GM12872 (cell line): ENCODE measurements around the gene IFIT5.

Experiments
- TF ChIP-seq, protein P1 (sequence below): IDR thresholded peaks from 3 replicates; pipeline ENCODE4 v1.5.1; 2011; ENCODE audit warnings: low read depth, mild to moderate bottlenecking, low read length, moderate library complexity; ENCODE audit not compliant: insufficient read depth

Gene IFIT5

DNA sequence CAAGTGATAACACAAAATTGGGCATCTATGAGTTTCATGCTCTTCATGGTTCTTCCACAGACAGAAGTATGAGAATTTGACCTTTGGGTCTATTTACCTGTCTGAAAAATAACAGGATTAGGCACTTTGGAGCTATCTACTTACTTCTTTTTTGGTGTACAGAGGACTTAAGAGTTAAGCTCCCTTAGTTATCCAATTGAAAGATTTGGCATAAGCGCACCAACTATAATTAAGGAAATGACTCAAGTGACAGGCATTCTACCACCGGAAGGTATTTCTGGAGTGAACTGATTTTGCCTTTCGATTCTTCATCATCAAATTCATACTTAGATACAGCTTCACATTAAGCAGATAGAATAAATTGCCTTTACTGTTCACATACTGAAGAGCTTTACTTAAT is 43.9 kb downstream of the IFIT5 start:
- TF ChIP-seq, protein P1, sequence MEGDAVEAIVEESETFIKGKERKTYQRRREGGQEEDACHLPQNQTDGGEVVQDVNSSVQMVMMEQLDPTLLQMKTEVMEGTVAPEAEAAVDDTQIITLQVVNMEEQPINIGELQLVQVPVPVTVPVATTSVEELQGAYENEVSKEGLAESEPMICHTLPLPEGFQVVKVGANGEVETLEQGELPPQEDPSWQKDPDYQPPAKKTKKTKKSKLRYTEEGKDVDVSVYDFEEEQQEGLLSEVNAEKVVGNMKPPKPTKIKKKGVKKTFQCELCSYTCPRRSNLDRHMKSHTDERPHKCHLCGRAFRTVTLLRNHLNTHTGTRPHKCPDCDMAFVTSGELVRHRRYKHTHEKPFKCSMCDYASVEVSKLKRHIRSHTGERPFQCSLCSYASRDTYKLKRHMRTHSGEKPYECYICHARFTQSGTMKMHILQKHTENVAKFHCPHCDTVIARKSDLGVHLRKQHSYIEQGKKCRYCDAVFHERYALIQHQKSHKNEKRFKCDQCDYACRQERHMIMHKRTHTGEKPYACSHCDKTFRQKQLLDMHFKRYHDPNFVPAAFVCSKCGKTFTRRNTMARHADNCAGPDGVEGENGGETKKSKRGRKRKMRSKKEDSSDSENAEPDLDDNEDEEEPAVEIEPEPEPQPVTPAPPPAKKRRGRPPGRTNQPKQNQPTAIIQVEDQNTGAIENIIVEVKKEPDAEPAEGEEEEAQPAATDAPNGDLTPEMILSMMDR: no peak

DNA sequence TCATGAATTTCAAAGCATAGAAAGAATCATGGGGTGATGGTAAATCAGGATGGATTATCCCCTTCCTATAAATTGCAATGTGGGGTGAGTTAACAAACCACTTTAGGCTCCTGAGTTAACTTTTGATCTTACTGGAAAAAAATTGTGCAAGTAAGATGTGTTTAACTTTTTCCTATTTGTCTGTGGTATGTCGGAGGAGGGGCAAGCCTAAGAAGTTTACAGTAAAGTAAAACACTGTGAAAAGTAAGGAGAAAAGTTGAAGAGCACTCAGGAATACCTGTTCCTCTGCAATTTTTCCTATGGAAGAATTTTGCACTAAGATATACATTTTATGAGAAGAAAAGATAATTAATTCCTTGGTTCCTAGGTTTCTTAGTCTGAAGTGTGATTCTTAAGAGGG is 44.4 kb downstream of the IFIT5 start:
- TF ChIP-seq, protein P1: no peak

DNA sequence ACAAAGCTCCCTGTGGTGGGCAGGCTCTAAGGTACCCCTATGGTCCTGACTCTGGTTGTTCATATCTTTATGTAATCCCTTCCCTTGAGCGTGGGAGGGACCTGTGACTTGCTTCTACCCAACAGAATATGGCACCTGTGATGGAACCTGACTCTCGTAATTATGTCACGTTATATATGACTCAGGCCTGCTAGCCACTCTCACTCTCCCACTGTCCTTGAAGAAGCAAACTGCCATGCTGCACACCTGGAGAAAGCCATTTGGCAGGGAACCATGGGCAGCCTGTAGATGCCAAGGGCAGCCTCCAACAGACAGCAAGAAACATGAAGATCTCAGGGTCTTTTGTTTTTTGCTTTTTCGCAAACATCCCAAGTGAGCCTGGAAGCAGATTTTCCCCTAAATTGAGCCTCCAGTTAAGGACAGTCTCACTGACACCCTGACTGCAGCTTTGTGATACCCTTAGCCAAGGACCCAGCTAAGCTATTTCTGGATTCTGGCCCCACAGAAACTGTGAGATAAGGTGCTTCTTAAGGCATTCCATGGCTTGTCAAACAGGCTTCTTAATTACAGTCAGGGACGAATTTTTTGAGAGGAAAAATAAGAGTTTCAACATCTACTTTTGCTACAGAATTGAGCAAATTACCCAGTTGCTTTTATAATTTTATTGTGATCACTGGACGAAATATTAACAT is 49.6 kb downstream of the IFIT5 start:
- TF ChIP-seq, protein P1: no peak

DNA sequence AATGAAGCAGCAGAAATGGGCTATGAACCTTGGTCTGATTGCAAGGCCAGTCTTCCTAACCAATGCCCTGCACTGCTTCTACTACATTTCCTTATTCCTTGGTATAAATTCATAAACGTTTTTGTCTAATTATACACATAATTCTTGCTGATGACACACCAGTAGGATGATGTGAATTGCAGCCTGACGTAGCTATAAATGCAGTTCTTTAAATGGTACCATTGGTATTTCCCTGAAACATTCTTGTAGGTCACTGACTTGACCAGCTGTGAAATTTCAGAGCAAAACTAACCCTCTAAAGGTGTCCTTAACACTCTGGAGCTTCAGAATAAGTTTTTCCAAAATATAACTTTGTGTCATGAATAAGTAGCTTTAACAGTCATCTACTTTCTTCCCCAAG is 50.8 kb downstream of the IFIT5 start:
- TF ChIP-seq, protein P1: no peak

DNA sequence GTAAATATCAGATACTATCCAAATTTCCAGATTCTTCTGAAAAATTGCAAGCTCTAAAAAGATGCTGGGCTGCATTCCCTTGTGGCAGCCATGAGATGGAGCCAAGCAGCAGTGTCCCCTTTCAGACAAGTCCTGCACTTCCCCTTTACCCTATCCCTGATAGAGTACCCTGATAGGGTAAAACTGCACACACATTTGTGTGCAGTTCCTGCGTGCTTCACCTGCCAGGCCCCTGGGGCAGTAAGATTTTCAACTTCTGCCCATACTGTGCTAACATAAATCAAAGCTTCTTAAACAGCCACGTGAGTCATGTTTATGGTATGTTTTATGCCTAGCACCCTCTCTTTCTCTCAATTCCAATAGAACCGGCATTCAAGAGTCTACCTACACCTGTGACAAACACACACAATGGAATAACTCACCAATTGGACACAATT is 52.2 kb downstream of the IFIT5 start:
- TF ChIP-seq, protein P1: peak; percentile 46; the same call in 2 of the 3 replicates

DNA sequence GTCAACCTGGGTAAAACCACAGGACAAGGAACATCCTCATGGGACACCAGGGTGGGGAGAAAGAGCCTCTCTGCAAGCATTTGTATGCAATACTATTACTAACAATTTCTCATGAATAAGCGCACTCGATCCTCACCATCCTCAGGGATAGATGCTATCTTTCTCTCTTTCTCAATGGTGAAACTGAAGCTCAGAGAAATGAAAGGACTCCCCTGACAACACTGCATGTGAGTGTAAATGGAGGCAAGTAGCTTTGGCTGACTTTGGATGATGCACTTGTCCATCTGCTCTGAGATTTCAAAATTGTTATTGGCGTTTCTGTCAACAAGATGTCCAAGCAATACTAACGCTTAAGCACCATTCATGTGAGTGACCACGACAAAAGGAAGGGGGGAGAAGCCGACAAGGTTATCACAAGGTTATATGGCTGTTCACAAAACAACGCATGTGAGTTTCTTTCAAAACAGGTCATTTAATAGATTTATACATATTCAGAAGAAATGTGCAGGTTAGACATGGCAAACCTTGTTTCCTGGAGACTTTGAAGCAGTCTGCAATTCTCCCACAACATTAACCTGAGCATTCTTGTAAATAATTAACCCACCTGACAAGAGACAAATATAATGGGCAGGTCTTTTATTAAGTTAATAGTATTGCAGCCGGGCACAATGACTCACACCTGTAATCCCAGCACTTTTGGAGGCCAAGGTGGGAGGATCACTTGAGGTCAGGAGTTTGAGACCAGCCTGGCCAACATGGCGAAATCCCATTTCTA is 54.0 kb downstream of the IFIT5 start:
- TF ChIP-seq, protein P1: no peak

DNA sequence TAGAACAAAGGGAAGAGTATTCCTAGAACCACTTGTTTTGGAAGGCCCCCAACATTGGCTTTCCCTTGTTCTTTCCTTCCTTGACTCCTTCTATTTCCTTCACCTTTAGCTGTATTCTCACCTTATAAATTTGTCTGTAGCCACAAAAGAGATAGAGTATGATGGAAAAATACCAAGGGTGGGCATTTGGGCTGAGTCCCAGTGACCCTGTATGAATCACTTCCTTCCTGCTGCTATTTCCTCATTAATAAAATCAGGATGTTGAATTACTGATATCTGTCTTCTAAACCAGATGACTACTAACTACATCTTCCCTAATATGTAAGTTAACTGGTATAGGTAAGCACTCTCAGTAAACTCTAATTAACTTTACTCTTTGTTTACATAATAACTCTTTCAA is 55.1 kb downstream of the IFIT5 start:
- TF ChIP-seq, protein P1: no peak
